Esophagus squamous epithelium (tissue), 4 donors: ENCODE results near the gene CD109.

Experiments used
- POLR2A ChIP-seq, 4 donors: fragments of 450-650 bp; IDR thresholded peaks; one replicate each; pipeline ENCODE4 v1.6.1; 2017; ENCODE audit warnings: antibody characterized with exemption in 4 of 4, mild to moderate bottlenecking in 4 of 4, moderate library complexity in 3 of 4
- TF ChIP-seq, protein P1 (sequence below), 6 experiments: fragments of 450-650 bp in 4 of 6; fragments of 200-600 bp in 2 of 6; sonication (generic) in 2 of 6; IDR thresholded peaks; one replicate each; pipeline ENCODE4 v1.5.1; 2016 to 2019; ENCODE audit warnings: antibody characterized with exemption in 6 of 6, mild to moderate bottlenecking in 4 of 6, moderate library complexity in 4 of 6

DNA sequence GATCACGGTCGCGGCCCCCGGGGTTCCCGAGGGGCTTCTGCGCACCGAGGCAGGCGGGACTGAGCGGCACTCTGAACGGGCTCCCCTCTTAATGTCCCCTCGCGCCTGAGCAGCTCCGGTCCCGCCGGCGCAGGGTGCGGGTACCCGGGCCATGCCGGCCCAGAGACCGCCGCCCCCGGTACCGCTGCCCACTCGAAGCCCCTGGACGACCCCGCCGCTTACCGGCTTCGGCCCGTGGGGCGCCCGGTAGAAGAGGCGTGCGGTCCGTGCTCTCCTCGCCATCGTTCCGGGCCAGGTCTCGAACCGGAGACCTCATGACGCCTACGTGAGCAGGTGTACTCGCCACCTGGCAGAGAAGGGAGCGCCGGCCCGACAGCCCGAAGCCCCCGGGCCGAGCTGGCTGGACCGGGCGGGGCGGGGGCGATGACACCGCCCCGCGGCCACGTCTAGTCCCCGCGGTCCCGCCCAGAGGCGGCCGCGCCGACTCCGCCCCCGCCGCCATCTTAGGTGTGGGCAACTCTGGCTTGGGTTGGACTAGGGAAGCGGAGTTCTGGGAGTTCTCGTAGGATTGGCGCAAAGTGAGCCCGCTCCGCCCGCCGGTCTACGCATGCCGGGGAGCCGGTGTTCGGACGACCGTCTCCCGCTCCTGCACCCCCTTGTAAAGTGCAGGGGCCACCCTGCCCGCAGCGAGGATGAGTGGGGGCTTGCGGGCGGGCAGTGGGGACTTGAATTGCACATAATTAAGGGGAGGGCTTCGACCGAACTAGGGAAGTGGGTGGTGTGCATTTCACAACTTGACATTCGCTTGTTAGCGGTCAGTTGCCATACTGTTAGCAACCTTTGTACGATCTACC is 42.2 kb upstream of the CD109 start, which contains the start of gene SLC17A5:
- TF ChIP-seq POLR2A (IDR thresholded peaks at IDR 0.05), result peak in 3 of 4 donors; percentile 35 to 75 (median 67)
- TF ChIP-seq, protein P1, sequence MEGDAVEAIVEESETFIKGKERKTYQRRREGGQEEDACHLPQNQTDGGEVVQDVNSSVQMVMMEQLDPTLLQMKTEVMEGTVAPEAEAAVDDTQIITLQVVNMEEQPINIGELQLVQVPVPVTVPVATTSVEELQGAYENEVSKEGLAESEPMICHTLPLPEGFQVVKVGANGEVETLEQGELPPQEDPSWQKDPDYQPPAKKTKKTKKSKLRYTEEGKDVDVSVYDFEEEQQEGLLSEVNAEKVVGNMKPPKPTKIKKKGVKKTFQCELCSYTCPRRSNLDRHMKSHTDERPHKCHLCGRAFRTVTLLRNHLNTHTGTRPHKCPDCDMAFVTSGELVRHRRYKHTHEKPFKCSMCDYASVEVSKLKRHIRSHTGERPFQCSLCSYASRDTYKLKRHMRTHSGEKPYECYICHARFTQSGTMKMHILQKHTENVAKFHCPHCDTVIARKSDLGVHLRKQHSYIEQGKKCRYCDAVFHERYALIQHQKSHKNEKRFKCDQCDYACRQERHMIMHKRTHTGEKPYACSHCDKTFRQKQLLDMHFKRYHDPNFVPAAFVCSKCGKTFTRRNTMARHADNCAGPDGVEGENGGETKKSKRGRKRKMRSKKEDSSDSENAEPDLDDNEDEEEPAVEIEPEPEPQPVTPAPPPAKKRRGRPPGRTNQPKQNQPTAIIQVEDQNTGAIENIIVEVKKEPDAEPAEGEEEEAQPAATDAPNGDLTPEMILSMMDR (IDR thresholded peaks at IDR 0.05), result no peak
